Astrocyte of the cerebellum (primary cell): Measurements from ENCODE around the gene ASPG.

ENCODE experiments used
- DNase-seq: peaks from one replicate; pipeline ENCODE4 v3.0.0-alpha.2; 2011; ENCODE audit warnings: low read depth
- H3K4me3 ChIP-seq: 2 replicates; pipeline ENCODE4 v1.5.1; 2011; ENCODE audit warnings: mild to moderate bottlenecking, low read depth, low read length, moderate library complexity
- CTCF ChIP-seq: IDR thresholded peaks from 2 replicates; pipeline ENCODE4 v1.5.1; 2012; ENCODE audit warnings: low read length, low read depth, moderate library complexity, mild to moderate bottlenecking; ENCODE audit errors: missing control alignments
- in situ Hi-C: cut with HindIII; loops from 2 replicates; pipeline ENCODE4 v1.10.0; 2017; ENCODE audit warnings: low sequenced_read_pairs

ASPG gene

GRCh38 chr14:104138718-104139459, 53.4 kb downstream of the ASPG start:
- no peak for DNase-seq
- no peak for TF ChIP-seq CTCF
- H3K4me3 ChIP-seq = no peak overlapping the region
- in situ Hi-C loops = no loop called here

GRCh38 chr14:104139460-104140212, 54.1 kb downstream of the ASPG start:
- no peak overlapping the region for H3K4me3 ChIP-seq
- no peak for TF ChIP-seq CTCF
- in situ Hi-C loops = loop anchor here (10.0 kb wide), 1 partner anchor 455 kb away; no protein-coding TSS in a partner anchor
- DNase-seq = no peak

GRCh38 chr14:104140213-104140462, 54.6 kb downstream of the ASPG start:
- DNase-seq = no peak
- H3K4me3 ChIP-seq = no peak overlapping the region
- in situ Hi-C loops = loop anchor here (10.0 kb wide), 1 partner anchor 455 kb away; no protein-coding TSS in a partner anchor
- TF ChIP-seq CTCF = no peak

- DNase-seq = no peak
- no peak overlapping the region for H3K4me3 ChIP-seq
- TF ChIP-seq CTCF = no peak
- in situ Hi-C loops = loop anchor here (10.0 kb wide), 1 partner anchor 454 kb away; no protein-coding TSS in a partner anchor
Measured at GRCh38 chr14:104140463-104141331, 55.2 kb downstream of the ASPG start.

GRCh38 chr14:104141621-104142091, 56.2 kb downstream of the ASPG start:
- in situ Hi-C loops = loop anchor here (10.0 kb wide), 1 partner anchor 453 kb away; no protein-coding TSS in a partner anchor
- no peak for TF ChIP-seq CTCF
- H3K4me3 ChIP-seq = no peak overlapping the region
- no peak for DNase-seq

- H3K4me3 ChIP-seq = no peak overlapping the region
- no peak for TF ChIP-seq CTCF
- in situ Hi-C loops = loop anchor here (10.0 kb wide), 1 partner anchor 452 kb away; no protein-coding TSS in a partner anchor
- DNase-seq = no peak
Measured at GRCh38 chr14:104142136-104142945, 56.8 kb downstream of the ASPG start.
